ENCODE measurements around the gene APOF. TPM values are rescaled to one million over a fixed set of nuclear protein-coding genes. Genes with fewer than 3 reads are reported as not detected.
A peak's percentile ranks its signal among the peaks of the same experiment; 100 is the strongest.

APOF gene
- total and polyA plus RNA-seq, 10 of the 15 experiments (the other 5 are each of a cell fraction or from before 2014, with no cell fraction given), result 0.04 to 0.19 (median 0.11) TPM; not detected in 5

- 0 out of 2 replicates have a peak, but pooled peaks have one; percentile 11 for TF ChIP-seq NRF1 (conservative IDR thresholded peaks at IDR 0.05; ENCODE audit: low read depth, low read length)
- no peak for TF ChIP-seq NFYA (IDR thresholded peaks at IDR 0.05; ENCODE audit: borderline replicate concordance, low read depth, low read length)
- TF ChIP-seq E4F1 (IDR thresholded peaks at IDR 0.05; ENCODE audit: borderline replicate concordance, partially characterized antibody), result peak; percentile 15
- no peak for TF ChIP-seq ATF2 (IDR thresholded peaks at IDR 0.05; ENCODE audit: low read length)
- TF ChIP-seq PAX5 (IDR thresholded peaks at IDR 0.05; ENCODE audit: borderline replicate concordance, low read depth, low read length), result peak; percentile 42; the same call in 1 of the 2 replicates
- TF ChIP-seq SMAD5 (IDR thresholded peaks at IDR 0.05; ENCODE audit: low read depth), result peak; percentile 12; the same call in 1 of the 2 replicates
- peak; percentile 91 for TF ChIP-seq FOXK2 (IDR thresholded peaks at IDR 0.05)
- no peak for TF ChIP-seq NFXL1 (IDR thresholded peaks at IDR 0.05; ENCODE audit: borderline replicate concordance)
- TF ChIP-seq PML (IDR thresholded peaks at IDR 0.05; ENCODE audit: low read length), result peak; percentile 97
- no peak for TF ChIP-seq EZH2 (IDR thresholded peaks at IDR 0.05; ENCODE audit: borderline replicate concordance, control insufficient read depth, low read depth, low read length)
- no peak for TF ChIP-seq CUX1 (IDR thresholded peaks at IDR 0.05; ENCODE audit: insufficient replicate concordance, low read depth, low read length)
- TF ChIP-seq MTA3 (IDR thresholded peaks at IDR 0.05; ENCODE audit: borderline replicate concordance, low read length), result no peak; the same call in 1 of the 2 replicates
- no peak; the same call in 1 of the 2 replicates for TF ChIP-seq PKNOX1 (IDR thresholded peaks at IDR 0.05)
- TF ChIP-seq ZBTB33 (IDR thresholded peaks at IDR 0.05), result no peak
- peak in 1 of 2 experiments; percentile 3; a peak in 1 of 3 replicates for TF ChIP-seq EGR1 (IDR thresholded peaks at IDR 0.05; ENCODE audit: borderline replicate concordance in 1 of 2, low read depth in 2 of 2, low read length in 2 of 2)
- no peak for TF ChIP-seq ESRRA (IDR thresholded peaks at IDR 0.05; ENCODE audit: low read length)
Measured at GRCh38 chr12:56333679-56334489, 28.8 kb downstream of the APOF start, which contains the start of gene PAN2 (continued).
